Neutrophil (primary cell): ENCODE results near the gene TANGO2.

Experiments used
- H3K27ac ChIP-seq: fragments of 200-600 bp; sonication (generic); 2 replicates; pipeline ENCODE4 v1.5.1; 2016; ENCODE audit warnings: mild to moderate bottlenecking, moderate library complexity
- H3K27me3 ChIP-seq: fragments of 200-600 bp; sonication (generic); 2 replicates; pipeline ENCODE4 v1.6.0; 2016; ENCODE audit warnings: mild to moderate bottlenecking
- H3K36me3 ChIP-seq: fragments of 200-600 bp; sonication (generic); 2 replicates; pipeline ENCODE4 v1.5.1; 2017
- H3K4me1 ChIP-seq, 2 experiments: fragments of 200-600 bp in 1 of 2; sonication (generic) in 1 of 2; 1 replicate in 1 of 2; 2 replicates in 1 of 2; pipeline versions ENCODE4 v1.5.1 to v1.6.1; 2013 to 2016; ENCODE audit warnings: low read depth in 1 of 2, low read length in 1 of 2, mild to moderate bottlenecking in 1 of 2, moderate library complexity in 1 of 2; ENCODE audit not compliant: control insufficient read depth in 1 of 2, insufficient read depth in 1 of 2
- H3K4me3 ChIP-seq, 2 experiments: fragments of 200-600 bp in 1 of 2; sonication (generic) in 1 of 2; 1 replicate in 1 of 2; 2 replicates in 1 of 2; pipeline ENCODE4 v1.5.1; 2013 to 2016; ENCODE audit warnings: low read depth in 1 of 2, low read length in 1 of 2, mild to moderate bottlenecking in 1 of 2, moderate library complexity in 1 of 2
- H3K9me3 ChIP-seq: fragments of 200-600 bp; sonication (generic); 2 replicates; pipeline ENCODE4 v1.5.1; 2016
- CTCF ChIP-seq: fragments of 200-600 bp; sonication (generic); IDR thresholded peaks from 2 replicates; pipeline ENCODE4 v1.5.1; 2016; ENCODE audit warnings: antibody characterized with exemption

The TANGO2 gene

GRCh38 chr22:20010307-20011122 is 10.4 kb upstream of the TANGO2 start:
- H3K9me3 ChIP-seq: no peaks in the 10 kb centered on the region
- H3K27me3 ChIP-seq: peaks cover 25% of the 10 kb centered on the region
- H3K4me1 ChIP-seq: no peaks in the 10 kb centered on the region
- no peaks in the 10 kb centered on the region for H3K36me3 ChIP-seq
- H3K27ac ChIP-seq: no peak overlapping the region
- no peak overlapping the region for H3K4me3 ChIP-seq
- TF ChIP-seq CTCF: no peak

GRCh38 chr22:20011123-20011992 is 9.6 kb upstream of the TANGO2 start:
- Histone ChIP-seq H3K36me3 (no peaks in the 10 kb centered on the region), H3K9me3 (no peaks in the 10 kb centered on the region), H3K27me3 (peaks cover 34% of the 10 kb centered on the region), H3K4me3 (no peak overlapping the region), H3K4me1 (peaks cover 6 to 8% of the 10 kb centered on the region in 2 experiments), H3K27ac (no peak overlapping the region)
- TF ChIP-seq CTCF: no peak

GRCh38 chr22:20011993-20012740 is 8.7 kb upstream of the TANGO2 start:
- Histone ChIP-seq H3K36me3 (no peaks in the 10 kb centered on the region), H3K4me3 (no peak overlapping the region), H3K27me3 (peaks cover 41% of the 10 kb centered on the region), H3K27ac (no peak overlapping the region), H3K9me3 (no peaks in the 10 kb centered on the region), H3K4me1 (peaks cover 10 to 13% of the 10 kb centered on the region in 2 experiments)
- no peak for TF ChIP-seq CTCF

GRCh38 chr22:20012741-20013331 is 8.1 kb upstream of the TANGO2 start:
- Histone ChIP-seq H3K9me3 (no peaks in the 10 kb centered on the region), H3K4me1 (peaks cover 14 to 16% of the 10 kb centered on the region in 2 experiments), H3K27me3 (peaks cover 47% of the 10 kb centered on the region), H3K4me3 (no peak overlapping the region), H3K27ac (no peak overlapping the region), H3K36me3 (no peaks in the 10 kb centered on the region)
- TF ChIP-seq CTCF: no peak

GRCh38 chr22:20013382-20013871 is 7.5 kb upstream of the TANGO2 start:
- no peak overlapping the region for H3K4me3 ChIP-seq
- no peak overlapping the region for H3K27ac ChIP-seq
- H3K4me1 ChIP-seq: peaks cover 14 to 16% of the 10 kb centered on the region in 2 experiments
- no peaks in the 10 kb centered on the region for H3K9me3 ChIP-seq
- no peaks in the 10 kb centered on the region for H3K36me3 ChIP-seq
- no peak for TF ChIP-seq CTCF
- H3K27me3 ChIP-seq: peaks cover 53% of the 10 kb centered on the region
